HG03139 (cell line): ENCODE results near the gene RBM23.
"Not testable (repeated sequence)": the region's sequence is repeated elsewhere in the genome, so short reads cannot be mapped to it uniquely, and the experiment has no call there.

Experiments used
- ATAC-seq: cut with Tn5 transposase; IDR thresholded peaks from one replicate; pipeline ENCODE4 v1.9.1; 2021; ENCODE audit not compliant: unreplicated experiment

Gene RBM23

GRCh38 chr14:22920697-22921096 lies 1.7 kb upstream of the RBM23 start:
- no peak for ATAC-seq

GRCh38 chr14:22919601-22919921 lies 612 bp upstream of the RBM23 start:
- ATAC-seq = peak; percentile 3

- no peak for ATAC-seq
Observed at GRCh38 chr14:22915886-22916521, 2.9 kb downstream of the RBM23 start.

- ATAC-seq = not testable (repeated sequence)
Observed at GRCh38 chr14:22914836-22915235, 4.1 kb downstream of the RBM23 start.

GRCh38 chr14:22910916-22911315 lies 8.0 kb downstream of the RBM23 start:
- no peak for ATAC-seq

- ATAC-seq = no peak
Observed at GRCh38 chr14:22908601-22909000, 10.3 kb downstream of the RBM23 start.

GRCh38 chr14:22907429-22907828 lies 11.5 kb downstream of the RBM23 start:
- ATAC-seq = no peak

- no peak for ATAC-seq
Observed at GRCh38 chr14:22906073-22906472, 12.9 kb downstream of the RBM23 start.

GRCh38 chr14:22905627-22906026 lies 13.3 kb downstream of the RBM23 start:
- ATAC-seq = no peak

- ATAC-seq = no peak
Observed at GRCh38 chr14:22903742-22904087, 15.2 kb downstream of the RBM23 start.

GRCh38 chr14:22901799-22902198 lies 17.1 kb downstream of the RBM23 start:
- no peak for ATAC-seq

GRCh38 chr14:22900081-22900799 lies 18.7 kb downstream of the RBM23 start:
- ATAC-seq = no peak

- ATAC-seq = no peak
Observed at GRCh38 chr14:22898302-22899090, 20.5 kb downstream of the RBM23 start.

GRCh38 chr14:22897357-22897756 lies 21.6 kb downstream of the RBM23 start:
- no peak for ATAC-seq

- no peak for ATAC-seq
Observed at GRCh38 chr14:22896760-22897159, 22.2 kb downstream of the RBM23 start.

- no peak for ATAC-seq
Observed at GRCh38 chr14:22896356-22896755, 22.6 kb downstream of the RBM23 start.

GRCh38 chr14:22895402-22895801 lies 23.5 kb downstream of the RBM23 start:
- ATAC-seq = no peak

- no peak for ATAC-seq
Observed at GRCh38 chr14:22893706-22894105, 25.2 kb downstream of the RBM23 start.

- no peak for ATAC-seq
Observed at GRCh38 chr14:22892488-22892887, 26.5 kb downstream of the RBM23 start.

- no peak for ATAC-seq
Observed at GRCh38 chr14:22890416-22890815, 28.5 kb downstream of the RBM23 start.

GRCh38 chr14:22888662-22889061 lies 30.3 kb downstream of the RBM23 start:
- no peak for ATAC-seq

GRCh38 chr14:22887990-22888378 lies 31.0 kb downstream of the RBM23 start:
- peak; percentile 39 for ATAC-seq
